Measurements from ENCODE around the gene LDLRAD4.
A peak's percentile ranks its signal among the peaks of the same experiment; 100 is the strongest.

Gene LDLRAD4

GRCh38 chr18:13628211-13628610, 409.7 kb downstream of the LDLRAD4 start:
- peak in 11 of 42 donors; percentile 7 to 58 (median 23) for DNase-seq
- intact Hi-C loops (cut with DNase I), result loop anchor here (5.0 kb wide), 1 partner anchor 396 kb away; no protein-coding TSS in a partner anchor

- intact Hi-C loops (cut with DNase I), result loop anchor here (5.0 to 10.0 kb wide), 4 partner anchors 73 to 415 kb away; partner anchors contain the start of genes FAM210A, LDLRAD4 and RNMT
Measured at GRCh38 chr18:13629841-13630715, 411.5 kb downstream of the LDLRAD4 start.

GRCh38 chr18:13630716-13631268, 412.2 kb downstream of the LDLRAD4 start:
- intact Hi-C loops (cut with DNase I), result loop anchor here (5.0 to 10.0 kb wide), 3 partner anchors 73 to 416 kb away; partner anchors contain the start of genes FAM210A, LDLRAD4 and RNMT
- DNase-seq, result peak in 12 of 42 donors; percentile 2 to 50 (median 8)

More at GRCh38 chr18:13629841-13630715, 411.5 kb downstream of the LDLRAD4 start:
- DNase-seq, result peak in 35 of 42 donors; percentile 63 to 93 (median 82)

GRCh38 chr18:13633700-13634099, 415.1 kb downstream of the LDLRAD4 start:
- intact Hi-C loops (cut with DNase I), result loop anchor here (5.0 to 10.0 kb wide), 3 partner anchors 76 to 419 kb away; partner anchors contain the start of genes FAM210A, LDLRAD4 and RNMT
- DNase-seq, result peak in 9 of 42 donors; percentile 3 to 41 (median 15)

- peak in 22 of 42 donors; percentile 61 to 88 (median 73) for DNase-seq
- intact Hi-C loops (cut with DNase I), result loop anchor here (10.0 kb wide), 2 partner anchors 90 to 420 kb away; partner anchors contain the start of genes FAM210A, LDLRAD4 and RNMT
Measured at GRCh38 chr18:13635046-13635445, 416.5 kb downstream of the LDLRAD4 start.

DNA sequence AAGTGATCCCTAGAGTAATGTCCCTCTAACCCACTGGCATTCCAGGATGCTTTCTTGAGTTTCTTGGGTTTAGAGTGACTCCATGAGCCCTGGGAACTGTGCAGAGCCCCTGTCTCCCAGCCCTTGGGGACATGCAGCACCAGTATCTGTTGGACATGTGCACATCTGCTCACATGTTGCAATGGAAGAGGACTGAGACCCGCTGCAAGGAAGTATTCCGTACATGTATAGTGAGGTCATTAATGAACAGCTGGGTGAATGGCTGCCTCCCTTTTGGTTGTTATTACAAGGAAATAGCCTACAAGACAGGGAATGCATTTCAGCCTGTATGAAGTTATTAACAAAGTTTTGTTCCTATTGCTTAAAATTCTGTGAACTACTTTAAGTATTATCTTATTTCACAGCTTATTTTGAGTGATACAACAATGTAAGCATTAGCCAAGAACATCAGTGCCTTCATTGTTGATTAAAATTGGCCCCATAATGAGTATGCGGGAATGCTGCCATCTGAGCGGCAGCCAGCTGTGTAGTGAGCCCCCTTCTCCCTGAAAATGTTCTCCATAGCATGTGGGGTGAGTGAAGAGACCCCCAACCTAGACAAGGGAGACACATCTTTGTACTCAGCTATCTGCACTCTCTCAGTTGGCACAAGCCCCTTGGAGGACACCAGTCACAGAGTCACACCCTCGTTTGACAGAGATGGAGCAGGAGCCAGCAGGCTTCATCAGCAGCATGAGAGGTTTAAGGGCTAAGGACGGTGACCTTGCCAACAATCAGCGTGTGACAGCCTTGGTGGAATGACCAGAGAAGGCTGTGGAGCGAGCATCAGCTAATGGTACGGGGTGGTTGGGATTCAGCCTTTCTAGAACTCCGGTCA, 420.4 kb downstream of the LDLRAD4 start:
- intact Hi-C loops (cut with DNase I), result loop anchor here (10.0 kb wide), 2 partner anchors 86 to 424 kb away; partner anchors contain the start of genes FAM210A, LDLRAD4 and RNMT

DNA sequence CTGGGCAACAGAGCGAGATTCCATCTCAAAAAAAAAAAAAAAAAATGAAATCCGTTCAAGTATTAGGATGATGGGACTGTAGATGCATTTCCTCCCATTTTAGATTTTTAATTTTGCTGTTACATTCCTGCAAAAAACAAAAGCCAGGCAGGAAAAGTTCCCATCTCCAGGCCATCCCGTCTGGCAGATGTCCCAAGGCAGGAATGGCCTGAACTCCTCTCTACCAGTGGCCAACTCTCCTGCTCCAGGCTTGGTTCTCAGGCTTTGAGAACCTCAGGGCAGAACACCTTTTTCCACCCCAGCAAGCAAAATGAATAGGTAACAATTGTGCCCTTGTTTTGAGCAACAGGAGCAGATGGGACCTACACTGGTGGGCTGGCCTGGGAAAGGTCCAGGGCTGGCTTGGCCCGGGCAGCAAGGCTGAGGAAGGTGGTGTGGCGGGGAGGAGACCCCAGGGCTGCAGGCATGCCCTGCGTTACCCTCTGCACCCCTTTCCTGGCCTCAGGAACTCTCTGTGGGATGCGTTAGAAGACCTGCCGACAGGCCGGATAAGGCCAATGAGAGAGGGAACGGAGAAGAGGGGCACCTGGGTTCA, 421.8 kb downstream of the LDLRAD4 start:
- peak in 5 of 42 donors; percentile 1 to 43 (median 14) for DNase-seq
- intact Hi-C loops (cut with DNase I), result no loop called here

More for the DNA sequence above, 420.4 kb downstream of the LDLRAD4 start:
- peak in 13 of 42 donors; percentile 9 to 76 (median 49) for DNase-seq

GRCh38 chr18:13641551-13642439, 423.2 kb downstream of the LDLRAD4 start:
- DNase-seq, result peak in 5 of 42 donors; percentile 11 to 55 (median 36)
- intact Hi-C loops (cut with DNase I), result no loop called here

DNA sequence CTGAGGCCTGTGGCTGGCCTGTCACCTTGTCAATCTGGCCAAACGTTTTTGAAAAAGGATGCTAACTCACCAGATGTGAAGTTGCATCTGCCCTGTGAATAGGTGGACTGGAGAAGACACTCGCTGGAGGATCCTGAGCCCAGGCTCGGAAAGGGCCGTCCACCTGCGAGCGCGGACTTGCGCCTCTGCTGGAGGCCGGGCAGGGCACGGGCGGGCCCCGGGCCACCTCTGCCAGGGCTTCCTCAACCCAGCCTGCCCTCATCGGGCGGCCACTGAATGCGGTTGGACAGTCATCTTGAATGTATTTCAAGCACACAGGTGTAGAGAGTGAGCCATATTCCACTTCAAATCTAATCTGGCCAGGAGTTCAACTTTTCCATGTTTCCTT, 423.9 kb downstream of the LDLRAD4 start:
- peak in 2 of 42 donors; percentile 2 to 29 for DNase-seq
- intact Hi-C loops (cut with DNase I), result no loop called here

DNA sequence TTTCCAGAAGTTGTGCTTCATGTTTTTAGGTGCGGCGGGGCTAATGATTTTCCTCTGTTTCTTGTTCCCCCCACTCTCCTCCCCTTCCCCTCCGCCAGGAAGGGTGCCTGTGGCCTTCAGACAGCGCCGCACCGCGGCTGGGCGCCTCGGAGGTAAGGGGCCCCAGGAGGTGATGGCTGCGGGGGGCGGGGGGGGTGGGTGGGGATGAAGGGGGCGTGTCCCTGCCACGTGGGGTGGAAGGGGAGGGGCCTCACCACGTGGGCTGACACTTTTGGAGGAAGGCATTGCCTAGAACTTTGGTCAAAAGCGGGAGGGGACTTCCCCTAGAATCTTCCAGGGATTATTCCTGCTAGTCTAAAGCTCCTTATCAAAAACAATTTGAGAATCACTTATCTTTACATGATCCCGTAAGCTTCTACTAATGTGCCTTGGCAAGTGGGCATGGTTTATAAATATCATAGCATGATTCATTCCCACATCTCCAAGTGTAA, 424.7 kb downstream of the LDLRAD4 start:
- intact Hi-C loops (cut with DNase I), result no loop called here
- DNase-seq, result peak in 3 of 42 donors; percentile 2 to 45 (median 6)

DNA sequence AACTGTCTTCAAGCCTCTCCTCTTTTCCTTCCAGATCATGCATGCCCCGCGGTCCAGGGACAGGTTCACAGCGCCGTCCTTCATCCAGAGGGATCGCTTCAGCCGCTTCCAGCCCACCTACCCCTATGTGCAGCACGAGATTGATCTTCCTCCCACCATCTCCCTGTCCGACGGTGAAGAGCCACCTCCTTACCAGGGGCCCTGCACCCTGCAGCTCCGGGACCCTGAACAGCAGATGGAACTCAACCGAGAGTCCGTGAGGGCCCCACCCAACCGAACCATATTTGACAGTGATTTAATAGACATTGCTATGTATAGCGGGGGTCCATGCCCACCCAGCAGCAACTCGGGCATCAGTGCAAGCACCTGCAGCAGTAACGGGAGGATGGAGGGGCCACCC, 426.5 kb downstream of the LDLRAD4 start:
- intact Hi-C loops (cut with DNase I), result no loop called here
- DNase-seq, result peak in 1 of 42 donors; percentile 3

DNA sequence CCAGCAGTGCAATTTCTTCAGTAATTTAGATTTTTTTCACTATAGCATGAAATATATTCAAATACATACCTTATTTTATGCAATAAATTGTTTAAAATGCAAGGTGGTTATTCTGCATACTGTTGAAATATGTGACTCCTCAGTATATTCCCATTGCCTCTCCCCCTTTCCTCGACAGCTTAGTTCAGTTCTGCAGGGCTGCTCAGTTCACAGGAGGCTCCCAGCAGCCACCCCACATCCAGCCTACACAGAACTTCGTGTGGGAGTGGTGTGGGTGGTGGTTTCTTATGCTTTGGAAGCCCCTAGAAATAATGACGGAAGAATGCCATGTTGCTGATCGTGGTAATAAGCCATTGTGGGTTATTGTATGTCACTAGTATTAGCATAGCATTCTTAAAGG, 428.1 kb downstream of the LDLRAD4 start:
- intact Hi-C loops (cut with DNase I), result no loop called here
- DNase-seq, result peak in 2 of 42 donors; percentile 39 to 45

- intact Hi-C loops (cut with DNase I), result no loop called here
Measured at GRCh38 chr18:13647761-13648160, 429.2 kb downstream of the LDLRAD4 start.

DNA sequence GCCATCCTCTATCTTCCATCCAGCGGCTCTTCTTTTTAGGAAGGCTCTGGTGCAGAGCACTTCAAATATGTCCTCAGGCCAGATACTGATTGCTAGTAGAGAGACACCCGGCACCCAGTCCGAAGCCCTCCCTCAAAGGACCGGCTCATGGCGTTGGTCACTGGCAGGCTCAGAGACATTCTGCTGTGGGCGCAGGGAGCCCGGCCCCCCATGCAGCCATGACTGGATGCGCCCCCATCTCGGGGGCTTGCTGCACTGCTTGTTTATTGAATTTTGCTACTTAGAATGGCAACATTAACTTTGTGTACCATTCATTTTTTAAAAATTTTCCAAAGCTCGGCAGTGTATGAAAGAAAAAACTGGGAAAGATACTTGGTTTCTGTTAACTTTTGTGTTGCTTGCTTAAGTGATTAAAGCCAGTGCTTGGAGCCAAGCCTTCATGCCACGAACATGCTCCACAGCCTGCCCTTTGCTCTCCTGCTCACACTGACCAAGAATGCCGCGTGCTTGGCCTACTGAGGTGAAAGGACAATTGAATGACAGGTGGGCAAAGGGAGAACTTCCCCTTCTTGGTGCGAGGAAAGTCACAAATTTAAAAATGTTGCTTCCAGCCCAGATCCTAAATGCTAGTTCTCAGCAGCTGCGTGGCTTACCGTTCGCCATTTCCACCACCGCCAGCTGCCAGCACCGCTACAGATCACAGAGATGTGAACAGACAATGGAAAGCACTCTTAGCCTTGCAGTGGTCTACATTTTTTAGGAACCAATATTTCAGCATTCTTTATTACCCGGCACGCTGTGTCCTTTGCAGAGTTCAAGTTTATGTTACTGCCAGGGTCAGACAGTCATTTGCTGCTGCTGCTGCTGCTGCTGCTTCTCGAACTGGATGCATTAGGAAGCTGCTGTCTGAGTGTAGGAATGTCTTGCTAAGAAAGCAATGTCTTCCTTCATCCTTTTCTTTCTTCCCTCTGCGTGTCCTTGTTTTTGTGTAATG, 431.1 kb downstream of the LDLRAD4 start:
- peak in 3 of 42 donors; percentile 28 to 59 (median 52) for DNase-seq
- intact Hi-C loops (cut with DNase I), result no loop called here

More at GRCh38 chr18:13647761-13648160, 429.2 kb downstream of the LDLRAD4 start:
- DNase-seq, result peak in 2 of 42 donors; percentile 36 to 45

DNA sequence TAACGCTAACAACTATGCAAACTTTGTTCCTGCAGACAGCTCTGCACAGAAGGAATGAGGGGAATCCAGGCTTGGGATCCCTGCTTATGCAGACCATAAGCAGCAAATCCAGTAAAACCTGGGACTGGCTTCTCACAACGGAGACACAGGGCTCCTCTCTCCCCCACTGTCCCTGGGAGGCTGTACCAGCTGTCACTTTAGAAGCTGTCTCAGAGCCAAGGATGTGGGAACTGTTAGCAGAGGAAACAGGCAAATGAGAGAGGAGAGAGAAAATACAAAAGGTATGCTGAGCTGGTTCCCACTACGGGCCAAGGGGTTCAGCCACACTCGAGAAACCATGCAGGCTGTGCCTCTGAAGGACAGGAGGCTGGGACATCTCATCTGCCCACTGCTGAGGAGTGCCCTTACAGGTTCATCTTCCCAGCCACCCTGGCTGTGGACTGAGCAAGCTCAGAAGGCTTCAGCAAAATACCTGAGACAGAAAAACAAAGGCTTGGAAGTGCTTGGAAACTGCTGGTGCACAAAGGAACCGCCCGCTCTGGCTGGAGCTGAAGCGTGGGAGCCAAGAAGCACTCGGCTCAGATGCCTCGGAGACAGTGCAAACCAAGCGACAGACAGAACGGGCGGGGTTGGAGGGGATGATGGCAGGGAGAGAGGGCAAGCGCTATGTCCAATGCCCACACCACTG, 435.3 kb downstream of the LDLRAD4 start:
- DNase-seq, result peak in 36 of 42 donors; percentile 29 to 83 (median 59)
- intact Hi-C loops (cut with DNase I), result no loop called here
